GM19193 (cell line): ENCODE results near the gene PASK.
A peak's percentile ranks its signal among the peaks of the same experiment; 100 is the strongest.

Experiments used
- POLR2A ChIP-seq: IDR thresholded peaks from 4 replicates; pipeline ENCODE4 v1.6.1; 2011; ENCODE audit not compliant: insufficient read depth, insufficient read length; ENCODE audit errors: extremely low read depth

PASK gene

DNA sequence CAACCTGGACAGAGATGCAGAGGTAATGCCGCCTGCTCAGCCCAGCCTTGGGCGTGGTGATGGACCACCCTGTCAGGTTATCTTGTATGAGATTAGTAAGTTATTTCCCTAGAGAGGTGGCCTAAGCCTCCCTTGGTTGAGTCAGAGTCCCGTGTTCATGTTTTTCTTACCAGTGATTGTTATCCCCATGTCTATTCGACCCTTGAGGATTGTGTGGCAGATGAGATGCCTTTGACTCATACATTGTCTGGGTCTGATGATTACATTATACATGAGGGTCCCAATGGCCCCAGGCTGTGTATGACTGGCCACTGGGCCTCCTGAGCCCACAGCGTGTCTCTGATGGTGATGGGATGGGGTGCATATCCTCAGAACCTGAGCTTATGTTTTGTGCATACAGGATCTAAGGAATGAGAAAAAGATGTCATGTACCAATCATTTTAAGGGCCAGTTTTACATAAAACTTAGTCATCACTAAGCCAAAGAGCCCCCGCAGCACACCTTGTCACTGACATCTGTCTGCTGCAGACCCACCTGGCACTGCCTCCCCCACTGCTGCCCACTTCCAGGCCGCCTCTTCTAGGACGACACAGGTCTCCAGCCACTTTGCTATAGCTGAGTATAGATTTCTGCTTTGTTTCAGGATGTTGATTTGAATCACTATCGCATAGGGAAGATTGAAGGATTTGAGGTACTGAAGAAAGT lies 8.7 kb upstream of the PASK start:
- TF ChIP-seq POLR2A = no peak

DNA sequence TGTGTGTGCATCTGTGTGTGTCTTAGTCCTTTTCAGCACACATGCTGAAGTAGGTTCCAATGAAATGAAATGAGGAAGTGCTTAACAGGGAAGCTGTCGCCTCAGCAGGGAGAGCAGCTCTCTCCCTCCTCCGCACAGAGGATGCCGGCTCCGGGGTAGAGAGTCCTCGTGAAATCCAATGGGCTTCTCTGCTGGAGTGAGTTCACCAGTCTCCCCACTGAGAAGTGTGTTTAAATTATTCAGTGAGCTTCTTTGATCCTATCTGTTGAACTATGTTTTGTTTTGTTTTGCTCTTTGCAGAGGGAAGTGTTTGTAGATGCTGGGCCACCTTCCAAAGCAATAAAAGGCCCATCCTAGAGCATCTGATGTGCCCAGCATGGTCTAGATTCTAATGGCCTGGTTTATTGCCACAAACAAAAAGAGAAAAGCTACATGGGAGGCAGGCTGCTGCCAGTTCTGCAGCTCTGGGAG lies 7.7 kb upstream of the PASK start:
- TF ChIP-seq POLR2A = no peak

GRCh38 chr2:241155936-241156335 lies 6.7 kb upstream of the PASK start:
- TF ChIP-seq POLR2A = no peak

GRCh38 chr2:241154915-241155314 lies 5.6 kb upstream of the PASK start:
- no peak for TF ChIP-seq POLR2A

- TF ChIP-seq POLR2A = no peak
These were observed 4.3 kb upstream of the PASK start for GRCh38 chr2:241153616-241154015.

DNA sequence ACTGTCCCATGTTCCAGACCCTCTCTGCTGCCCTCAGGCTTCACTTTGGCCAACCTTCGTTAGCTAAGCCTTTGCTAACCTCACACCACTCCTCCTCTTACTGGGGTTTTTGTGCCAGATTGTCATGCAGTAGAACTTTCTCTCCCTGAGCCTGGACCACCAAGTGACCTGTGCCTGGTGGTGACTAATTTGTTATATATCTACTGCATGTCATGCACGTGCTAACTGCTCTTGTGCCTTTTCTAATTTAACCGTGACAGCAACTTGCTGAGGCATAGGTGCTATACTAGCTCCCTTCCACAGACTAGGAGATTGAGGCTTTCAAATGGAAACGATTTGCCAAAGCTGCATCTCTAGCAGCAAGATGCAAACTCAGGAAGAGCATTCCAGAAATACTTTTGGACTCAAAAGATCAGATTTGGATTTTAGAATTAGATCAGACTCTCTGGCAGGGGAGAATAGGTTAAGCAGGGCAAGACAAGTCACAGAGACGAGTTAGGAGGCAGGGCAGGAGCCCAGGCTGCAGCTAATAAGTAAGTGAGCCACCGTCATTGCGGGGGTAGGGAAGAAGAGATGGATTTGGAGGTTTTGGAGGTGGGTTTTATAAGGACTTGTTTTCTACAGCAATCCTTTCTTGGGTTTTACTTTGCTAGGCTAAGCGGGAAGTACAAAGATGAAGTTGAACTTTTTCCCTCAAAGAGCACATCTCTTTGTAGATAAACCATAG lies 2.8 kb upstream of the PASK start:
- TF ChIP-seq POLR2A = no peak

- no peak for TF ChIP-seq POLR2A
These were observed 1.6 kb upstream of the PASK start for GRCh38 chr2:241150660-241151530.

- TF ChIP-seq POLR2A = peak; percentile 83
These were observed 820 bp upstream of the PASK start, which contains the start of gene PPP1R7 for GRCh38 chr2:241149925-241150659. PPP1R7 (plus strand) TSS chr2:241150467; CDS start chr2:241150496, 29 bp downstream.

DNA sequence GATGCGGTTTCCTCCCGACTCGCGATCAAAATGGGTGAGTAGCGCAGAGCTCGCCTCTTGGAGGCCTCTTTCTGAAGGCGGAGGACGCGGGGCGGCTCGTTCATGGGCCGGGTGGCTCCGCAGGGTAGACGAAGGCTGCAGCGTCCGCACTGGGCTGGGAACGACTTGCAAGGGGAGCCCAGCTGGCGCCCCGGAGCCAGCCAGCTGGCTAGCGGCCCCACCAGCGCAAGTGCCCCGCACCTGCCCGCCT lies 328 bp upstream of the PASK start:
- no peak for TF ChIP-seq POLR2A

DNA sequence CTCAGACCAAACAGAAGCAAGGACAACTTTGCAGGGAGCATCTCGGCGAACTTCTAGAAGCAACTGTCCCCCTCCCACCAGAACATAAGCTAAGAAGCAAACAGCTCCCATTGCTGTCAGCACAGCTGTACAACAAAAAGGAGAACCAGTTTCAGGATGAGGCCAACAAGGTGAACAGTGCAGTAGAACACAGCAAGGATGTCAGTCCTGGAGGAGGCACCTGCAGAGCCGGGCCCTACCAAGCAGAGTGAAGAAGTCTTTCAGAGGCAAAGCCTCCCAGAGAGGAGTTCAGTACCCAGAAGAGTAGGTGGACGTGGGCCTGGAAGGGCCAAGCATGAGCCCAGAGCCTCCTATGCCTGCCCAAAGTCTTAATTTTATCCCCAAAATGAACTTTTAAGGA lies 1.0 kb downstream of the PASK start:
- no peak for TF ChIP-seq POLR2A

- no peak for TF ChIP-seq POLR2A
These were observed 1.9 kb downstream of the PASK start for GRCh38 chr2:241147336-241147735.

GRCh38 chr2:241146286-241146685 lies 3.0 kb downstream of the PASK start:
- TF ChIP-seq POLR2A = no peak

DNA sequence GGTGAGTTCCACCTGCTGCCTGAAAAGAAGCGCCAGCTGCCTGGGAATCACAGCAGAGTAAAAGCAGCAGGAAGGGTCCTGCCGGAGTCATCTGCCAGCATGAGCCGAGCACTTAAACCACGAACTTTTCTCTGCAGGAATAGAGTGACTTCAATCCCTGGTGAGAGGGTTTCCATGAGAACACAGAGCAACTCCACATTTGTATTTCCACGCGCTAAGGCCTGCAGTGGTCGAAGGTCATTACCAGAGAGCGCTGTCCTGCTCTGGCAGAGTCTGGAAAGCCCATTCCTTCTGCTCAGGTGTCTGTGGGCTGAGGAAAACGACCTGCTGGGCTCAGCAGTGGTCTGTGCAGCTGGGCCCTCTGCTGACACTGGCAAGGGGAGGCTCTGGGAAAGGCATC lies 6.7 kb downstream of the PASK start:
- TF ChIP-seq POLR2A = no peak

DNA sequence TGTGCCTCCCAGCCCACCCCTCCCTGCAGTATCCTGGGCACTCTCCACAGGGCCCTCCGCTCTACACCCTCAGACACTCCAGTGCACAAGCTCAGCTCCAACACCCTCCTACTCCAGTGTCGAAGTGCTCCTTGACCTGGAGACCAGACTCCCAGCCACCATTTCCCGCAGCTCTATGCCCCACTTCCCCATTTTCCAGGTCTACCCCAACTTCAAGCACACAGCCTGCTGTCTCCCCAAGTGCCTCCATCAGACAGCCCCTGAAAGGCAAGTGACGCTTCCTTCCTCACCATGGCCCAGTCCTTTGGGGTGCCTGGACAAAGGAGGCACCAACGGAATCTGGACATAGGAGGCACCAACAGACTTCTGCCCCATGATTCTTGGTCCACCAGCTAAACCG lies 7.2 kb downstream of the PASK start:
- TF ChIP-seq POLR2A = no peak
